Skin of body (tissue), 2 donors: ENCODE results near the gene TRIM44. TPM values are rescaled to one million over a fixed set of nuclear protein-coding genes. Genes with fewer than 3 reads are reported as not detected.
"Not testable (repeated sequence)": the region's sequence is repeated elsewhere in the genome, so short reads cannot be mapped to it uniquely, and the experiment has no call there.

Source experiments
- DNase-seq: peaks from one replicate; lab custom pipeline; 2025; lab: John Stamatoyannopoulos, UW
- total RNA-seq: library from RNA; depleted of rRNA; stranded (reverse); fragments of >200 nt; gene quantifications from one replicate; pipeline ENCODE4 v1.2.3, GENCODE V29; 2014

TRIM44 gene
- total RNA-seq, 1 donor from 2014 or later: 10.7 TPM

DNA sequence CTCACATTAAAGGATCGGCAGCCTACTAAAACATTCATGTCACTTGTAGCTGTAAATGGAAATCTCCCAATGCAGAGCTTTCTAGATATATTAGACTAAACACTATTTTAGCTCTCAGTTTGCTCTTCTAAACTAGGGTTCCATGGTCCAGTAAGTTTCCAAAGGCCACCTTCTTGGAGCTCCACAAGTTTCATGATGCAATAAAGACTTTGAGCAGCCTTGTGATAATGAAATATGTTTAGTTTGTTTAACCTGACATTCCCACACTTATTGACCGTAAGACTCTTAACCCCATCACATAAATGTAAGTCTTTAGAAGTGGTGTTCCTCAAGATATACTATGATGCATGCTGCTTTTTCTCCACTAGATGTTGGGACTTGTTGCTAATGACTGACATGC lies 87.7 kb downstream of the TRIM44 start:
- no peak for DNase-seq

DNA sequence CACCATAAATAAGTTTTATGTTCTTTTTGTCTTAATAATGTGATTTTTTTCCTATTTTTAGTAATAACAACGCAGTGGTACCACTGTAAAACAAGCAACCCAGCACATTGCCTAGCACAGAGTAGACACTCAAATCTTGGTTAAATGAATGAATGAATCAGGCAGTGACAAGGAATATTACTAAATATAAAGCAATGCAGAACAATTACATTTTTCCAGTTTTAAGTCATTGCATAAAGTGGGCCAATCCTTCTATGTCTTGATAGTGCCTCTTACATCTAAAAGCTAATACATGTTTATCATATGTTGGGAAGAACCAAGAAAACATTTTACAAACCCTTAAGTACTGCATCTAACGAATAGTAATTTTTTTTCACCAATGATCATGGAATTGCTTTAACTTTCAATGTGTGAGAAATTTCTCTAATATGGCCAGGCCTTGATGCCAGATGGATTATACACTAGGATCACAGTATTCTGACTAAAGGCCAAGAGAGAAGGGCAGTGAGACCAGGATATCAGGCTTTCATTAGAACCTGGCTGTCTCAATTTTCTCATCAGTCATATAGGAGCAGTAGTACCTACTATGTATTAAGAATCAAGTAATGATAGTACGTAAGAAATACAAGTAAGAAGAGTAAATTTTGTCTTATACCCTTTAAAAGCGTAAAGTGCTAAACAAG lies 88.5 kb downstream of the TRIM44 start:
- no peak for DNase-seq

DNA sequence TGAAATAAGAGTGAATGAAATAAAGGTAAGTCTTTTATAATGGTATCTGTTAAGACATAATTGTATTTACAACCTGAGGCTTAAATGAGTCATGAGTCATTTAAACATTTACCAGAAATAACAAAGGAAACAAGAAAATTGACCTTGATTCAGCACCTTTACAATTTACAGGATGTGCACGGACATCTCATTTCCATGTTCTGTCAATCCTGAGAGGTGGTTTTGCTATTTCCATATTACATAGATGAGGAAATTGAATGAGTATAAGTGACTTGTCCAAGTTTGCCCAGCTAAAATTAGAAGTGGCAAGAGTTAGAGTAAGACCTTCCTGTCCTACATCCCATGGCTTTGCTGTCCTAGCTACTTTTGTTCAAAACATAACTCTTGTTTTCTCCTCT lies 89.1 kb downstream of the TRIM44 start:
- DNase-seq: no peak

DNA sequence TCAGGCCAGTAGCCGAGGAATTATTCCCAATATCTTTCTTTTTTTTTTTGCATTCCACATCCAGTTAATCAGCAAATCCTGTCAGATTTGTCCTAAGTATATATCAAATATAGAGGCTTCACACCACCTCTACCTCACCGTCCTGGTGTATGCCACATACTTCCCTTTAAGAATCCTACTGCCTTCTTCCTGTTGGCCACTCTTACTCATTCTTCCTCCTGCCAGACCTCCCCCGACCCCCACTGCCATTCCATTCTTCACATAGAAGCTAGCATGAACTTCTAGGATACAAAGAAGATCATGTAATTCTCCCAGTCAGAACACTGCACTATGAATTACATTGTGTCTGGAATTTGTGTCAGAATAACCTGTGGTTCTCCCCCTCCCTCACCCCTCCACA lies 89.5 kb downstream of the TRIM44 start:
- DNase-seq: no peak

DNA sequence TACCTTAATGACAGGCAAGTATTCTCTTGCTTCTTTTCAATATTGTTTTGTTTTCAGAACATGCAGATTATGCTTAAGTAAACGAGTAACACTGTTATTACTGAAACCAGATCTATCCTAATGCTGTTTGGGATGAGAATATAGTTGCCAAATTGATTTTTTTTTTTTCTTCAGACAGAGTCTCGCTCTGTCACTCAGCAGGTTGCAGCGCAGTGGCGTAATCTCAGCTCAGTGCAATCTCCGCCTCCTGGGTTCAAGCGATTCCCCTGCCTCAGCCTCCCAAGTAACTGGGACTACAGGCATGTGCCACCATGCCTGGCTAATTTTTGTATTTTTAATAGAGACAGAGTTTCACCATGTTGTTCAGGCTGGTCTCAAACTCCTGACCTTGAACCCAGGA lies 91.0 kb downstream of the TRIM44 start:
- DNase-seq: not testable (repeated sequence)

DNA sequence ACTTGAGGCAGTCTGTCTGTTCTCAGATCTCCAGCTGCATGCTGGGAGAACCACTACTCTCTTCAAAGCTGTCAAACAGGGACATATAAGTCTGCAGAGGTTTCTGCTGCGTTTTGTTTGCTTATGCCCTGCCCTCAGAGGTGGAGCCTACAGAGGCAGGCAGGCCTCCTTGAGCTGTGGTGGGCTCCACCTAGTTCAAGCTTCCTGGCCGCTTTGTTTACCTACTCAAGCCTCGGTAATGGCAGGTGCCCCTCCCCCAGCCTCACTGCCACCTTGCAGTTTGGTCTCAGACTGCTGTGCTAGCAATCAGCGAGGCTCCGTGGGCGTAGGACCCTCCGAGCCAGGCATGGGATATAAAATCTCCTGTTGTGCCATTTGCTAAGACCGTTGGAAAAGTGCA lies 97.4 kb downstream of the TRIM44 start:
- not testable (repeated sequence) for DNase-seq

DNA sequence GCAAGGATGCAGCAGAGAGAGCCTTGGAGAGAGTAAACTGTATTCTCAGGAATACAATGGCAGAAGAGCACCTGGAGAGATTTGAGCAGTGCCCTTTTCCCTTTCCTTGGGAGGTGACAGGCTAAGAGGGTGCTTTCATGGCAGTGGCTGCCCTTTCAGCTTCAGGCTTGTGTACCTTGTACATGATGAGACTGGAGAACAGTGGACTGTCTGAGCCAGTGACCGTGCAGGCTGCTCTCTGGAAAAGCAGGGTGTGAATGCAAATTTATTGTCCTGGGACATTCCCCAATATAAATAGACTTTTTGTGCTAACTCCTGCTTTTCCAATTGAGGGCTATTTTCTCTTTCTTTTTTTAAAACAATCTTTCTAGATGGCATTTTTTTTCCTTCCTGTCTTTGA lies 99.3 kb downstream of the TRIM44 start:
- no peak for DNase-seq

DNA sequence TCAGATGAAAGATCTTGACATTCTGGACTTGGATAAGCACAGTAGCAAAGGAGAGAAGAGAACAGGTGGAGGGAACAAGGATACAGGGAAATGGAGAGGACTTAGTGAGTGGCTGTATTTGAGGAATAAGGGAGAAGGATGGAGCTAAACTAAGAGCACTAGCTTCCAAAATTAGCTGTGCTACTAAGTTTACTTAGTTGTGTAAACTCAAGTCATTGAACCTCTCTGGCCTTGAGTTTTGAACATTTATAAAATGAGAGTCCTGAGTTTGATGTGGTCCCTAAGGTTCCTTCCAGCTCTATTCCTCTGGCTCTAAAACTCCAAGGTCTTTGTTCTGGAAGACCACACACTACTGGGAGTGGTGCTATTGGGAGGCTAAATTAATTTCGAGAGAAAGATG lies 100.7 kb downstream of the TRIM44 start:
- no peak for DNase-seq

DNA sequence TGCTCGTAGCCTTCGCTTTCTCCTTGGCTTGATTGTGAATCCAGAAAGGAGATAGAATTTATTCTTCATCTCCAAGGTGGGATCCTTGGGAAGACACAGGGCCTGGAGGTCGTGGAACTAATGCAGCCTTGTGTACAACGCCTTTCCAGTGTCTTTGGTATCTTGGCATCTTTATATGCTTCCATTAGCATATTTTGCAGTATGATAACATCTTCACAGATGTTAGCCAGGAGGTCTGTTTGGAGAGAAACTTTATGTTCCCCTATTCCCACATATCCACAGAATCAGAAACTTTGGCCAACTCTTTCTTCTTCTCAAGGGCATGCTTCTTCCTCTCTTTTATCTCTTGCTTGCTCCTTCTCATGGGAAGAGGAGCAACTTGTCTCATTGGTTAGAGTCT lies 101.2 kb downstream of the TRIM44 start:
- DNase-seq: no peak

DNA sequence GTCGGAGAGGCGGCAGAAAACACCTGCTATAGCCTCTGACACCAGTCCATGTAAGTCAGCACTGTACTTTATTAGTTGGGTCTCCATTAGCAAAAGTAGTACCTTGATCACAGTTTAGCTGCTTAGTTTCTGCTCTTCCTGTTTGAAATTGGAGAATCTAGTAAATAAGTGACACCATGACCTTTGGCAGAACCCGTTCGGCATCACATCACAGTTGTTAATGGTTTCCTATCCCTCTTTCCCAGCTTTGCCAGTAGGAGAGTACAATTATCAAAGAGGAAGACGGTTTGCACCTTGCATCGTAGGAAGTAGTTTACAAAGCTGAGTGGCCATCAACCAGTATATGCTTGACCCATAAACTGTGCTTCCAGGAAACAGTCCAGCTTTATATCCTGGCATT lies 101.8 kb downstream of the TRIM44 start:
- DNase-seq: no peak

DNA sequence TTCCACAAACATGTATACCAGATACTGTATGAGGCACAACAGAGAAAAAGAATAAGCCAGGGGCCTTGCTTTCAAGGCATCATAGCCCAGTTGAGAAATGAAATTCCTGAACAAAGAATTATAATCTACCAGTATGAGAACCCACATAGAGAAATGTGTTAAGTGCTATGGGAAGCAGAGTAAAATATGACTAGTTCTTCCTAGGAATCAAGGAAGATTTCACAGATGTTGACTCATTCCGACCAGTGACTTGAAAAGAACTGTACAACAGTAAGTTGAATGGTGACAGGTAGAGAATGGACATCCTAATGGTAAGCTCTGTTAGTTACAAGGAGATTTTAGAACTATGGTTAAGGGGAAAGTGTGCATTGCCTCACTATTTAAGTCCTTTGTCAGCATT lies 102.6 kb downstream of the TRIM44 start:
- no peak for DNase-seq

DNA sequence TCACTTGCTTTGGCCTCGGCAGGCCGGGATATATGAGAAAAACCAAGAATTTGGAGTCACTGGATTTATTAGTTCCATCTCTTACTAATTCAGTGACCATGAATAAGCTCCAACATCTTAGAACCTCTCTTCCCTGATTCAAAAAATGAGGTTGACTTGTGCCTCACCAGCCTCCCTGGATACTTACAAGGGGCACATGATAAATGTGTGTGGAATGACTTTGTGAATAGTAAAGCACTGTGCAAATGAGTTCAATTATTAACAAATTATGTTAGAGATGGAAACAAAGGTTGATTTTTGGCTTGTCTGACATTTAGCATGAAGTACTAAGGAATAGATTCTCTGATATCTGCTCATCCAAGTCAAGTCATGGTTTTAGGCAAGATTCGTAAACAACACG lies 104.1 kb downstream of the TRIM44 start:
- no peak for DNase-seq

DNA sequence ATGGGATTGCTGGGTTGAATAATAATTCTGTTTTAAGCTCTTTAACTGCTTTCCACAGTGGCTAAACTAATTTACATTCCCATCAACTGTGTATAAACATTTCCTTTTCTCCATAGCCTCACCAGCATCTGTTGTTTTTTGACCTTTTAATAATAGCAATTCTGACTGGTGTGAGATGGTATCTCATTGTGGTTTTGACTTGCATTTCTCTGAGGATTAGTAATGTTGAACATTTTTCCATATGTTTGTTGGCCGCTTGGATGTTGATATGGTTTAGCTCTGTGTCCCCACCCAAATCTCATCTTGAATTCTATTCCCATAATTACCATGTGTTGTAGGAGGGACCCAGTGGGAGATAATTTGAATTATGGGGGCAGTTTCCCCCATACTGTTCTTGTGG lies 107.8 kb downstream of the TRIM44 start:
- DNase-seq: not testable (repeated sequence)

DNA sequence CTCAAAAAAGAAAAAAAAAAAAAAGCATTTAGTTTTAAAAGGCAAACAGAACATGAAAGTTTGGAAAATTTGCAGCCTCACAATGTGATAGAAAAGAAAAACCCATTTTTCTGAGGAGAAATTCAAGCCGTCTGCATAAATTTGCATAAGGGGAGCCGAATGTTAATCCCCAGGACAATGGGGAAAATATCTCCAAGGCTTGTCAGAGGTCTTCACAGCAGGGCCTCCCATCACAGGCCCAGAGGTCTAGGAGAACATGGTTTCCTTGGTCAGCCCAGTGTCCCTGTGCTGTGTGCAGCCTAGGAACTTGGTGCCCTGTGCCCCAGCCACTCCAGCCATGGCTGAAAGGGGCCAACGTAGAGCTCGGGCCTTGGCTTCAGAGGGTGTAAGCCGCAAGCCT lies 109.1 kb downstream of the TRIM44 start:
- no peak for DNase-seq

DNA sequence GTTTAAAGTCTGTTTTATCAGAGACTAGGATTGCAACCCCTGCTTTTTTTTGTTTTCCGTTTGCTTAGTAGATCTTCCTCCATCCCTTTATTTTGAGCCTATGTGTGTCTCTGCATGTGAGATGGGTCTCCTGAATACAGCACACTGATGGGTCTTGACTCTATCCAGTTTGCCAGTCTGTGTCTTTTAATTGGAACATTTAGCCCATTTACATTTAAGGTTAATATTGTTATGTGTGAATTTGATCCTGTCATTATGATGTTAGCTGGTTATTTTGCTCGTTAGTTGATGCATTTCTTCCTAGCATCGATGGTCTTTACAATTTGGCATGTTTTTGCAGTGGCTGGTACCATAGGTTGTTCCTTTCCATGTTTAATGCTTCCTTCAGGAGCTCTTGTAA lies 114.7 kb downstream of the TRIM44 start:
- DNase-seq: not testable (repeated sequence)

DNA sequence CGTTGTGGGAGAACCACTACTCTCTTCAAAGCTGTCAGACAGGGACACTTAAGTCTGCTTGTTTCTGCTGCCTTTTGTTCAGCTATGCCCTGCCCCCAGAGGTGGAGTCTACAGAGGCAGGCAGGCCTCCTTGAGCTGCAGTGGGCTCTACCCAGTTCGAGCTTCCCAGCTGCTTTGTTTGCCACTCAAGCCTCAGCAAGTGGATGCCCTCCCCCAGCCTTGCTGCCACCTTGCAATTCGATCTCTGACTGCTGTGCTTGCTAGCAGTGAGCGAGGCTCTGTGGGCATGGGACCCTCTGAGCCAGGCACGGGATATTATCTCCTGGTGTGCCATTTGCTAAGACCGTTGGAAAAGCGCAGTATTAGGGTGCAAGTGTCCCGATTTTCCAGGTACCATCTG lies 116.4 kb downstream of the TRIM44 start:
- not testable (repeated sequence) for DNase-seq

DNA sequence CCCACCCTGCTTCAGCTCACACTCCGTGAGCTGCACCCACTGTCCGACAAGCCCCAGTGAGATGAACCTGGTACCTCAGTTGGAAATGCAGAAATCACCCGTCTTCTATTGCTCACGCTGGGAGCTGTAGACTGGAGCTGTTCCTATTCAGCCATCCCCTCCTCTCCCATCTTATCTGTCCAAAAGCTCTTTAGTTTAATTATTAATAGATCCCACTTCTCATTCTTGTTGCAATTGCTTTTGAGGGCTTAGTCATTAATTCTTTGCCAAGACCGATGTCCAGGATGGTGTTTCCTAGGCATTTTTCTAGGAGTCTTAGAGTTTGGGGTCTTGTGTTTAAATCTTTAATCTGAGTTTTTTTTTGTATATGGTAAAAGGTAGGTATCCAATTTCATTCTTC lies 116.8 kb downstream of the TRIM44 start:
- no peak for DNase-seq

DNA sequence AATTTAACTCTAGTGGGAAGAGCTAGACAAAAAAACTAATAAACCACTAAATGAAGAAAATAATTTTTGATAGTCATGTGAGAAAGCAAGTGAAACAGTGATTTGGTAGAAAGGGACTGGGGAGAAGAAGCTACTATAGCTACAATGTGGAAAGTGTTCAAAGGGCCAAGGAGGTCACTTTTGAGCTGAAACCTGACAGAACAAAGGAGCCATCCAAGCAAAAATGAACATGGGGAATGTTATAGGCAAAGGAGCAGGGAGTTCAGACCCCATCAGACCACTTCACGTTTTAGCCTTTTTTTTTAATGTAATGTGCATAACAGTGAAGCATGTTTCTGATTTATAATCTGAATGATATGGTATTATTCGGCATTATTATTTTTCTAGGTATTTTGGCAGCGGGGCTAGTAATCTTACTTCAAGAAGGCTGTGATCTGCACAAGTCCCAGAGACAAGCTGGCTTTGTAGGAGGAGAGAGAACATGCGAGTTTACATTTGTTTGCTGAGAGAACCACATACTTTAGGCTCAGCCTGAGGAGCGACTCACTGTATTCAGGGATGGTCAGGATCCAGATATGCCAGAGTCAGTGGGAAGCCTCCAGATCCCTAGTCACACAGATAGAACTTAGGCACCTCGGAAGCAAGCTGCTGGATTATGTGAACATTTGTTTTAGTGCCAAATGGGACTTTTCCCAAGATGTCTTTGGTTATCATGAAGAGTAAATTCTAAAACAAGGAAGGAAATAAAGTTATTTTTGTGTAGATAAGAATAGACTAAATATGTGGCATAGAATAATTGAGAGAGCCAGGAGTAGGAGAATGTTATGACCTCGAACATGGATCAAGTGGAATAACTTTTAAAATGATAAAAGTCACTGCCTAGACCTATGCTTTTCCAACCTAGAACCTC lies 118.6 kb downstream of the TRIM44 start:
- DNase-seq: no peak

DNA sequence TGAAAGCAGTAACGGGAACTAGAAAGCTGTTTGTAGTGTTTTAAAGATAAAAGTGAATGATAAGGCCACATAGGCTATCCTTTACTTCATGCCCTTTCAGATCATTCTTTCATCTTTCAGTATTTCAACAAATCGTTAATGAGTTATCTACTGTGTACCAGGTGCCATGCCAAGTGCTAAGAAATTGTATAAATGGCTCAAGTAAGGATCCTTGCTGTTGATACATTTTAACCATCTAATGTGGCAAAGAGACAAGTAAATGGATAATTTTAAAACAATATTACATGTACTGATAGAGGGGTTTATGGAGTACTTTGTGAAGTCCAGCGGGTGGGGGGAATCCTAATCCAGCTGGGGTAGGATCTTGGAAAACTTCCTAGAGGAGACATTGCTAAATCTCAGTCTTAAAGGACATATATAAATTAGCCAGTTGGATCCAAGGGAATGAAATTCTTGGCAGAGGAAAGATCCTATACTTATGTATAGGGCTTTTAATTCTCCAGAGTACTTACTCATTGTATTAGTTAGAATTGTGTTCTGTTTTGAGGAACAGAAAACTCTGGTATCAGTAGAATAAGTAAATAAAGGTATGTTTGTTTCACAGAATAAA lies 119.4 kb downstream of the TRIM44 start:
- DNase-seq: no peak

DNA sequence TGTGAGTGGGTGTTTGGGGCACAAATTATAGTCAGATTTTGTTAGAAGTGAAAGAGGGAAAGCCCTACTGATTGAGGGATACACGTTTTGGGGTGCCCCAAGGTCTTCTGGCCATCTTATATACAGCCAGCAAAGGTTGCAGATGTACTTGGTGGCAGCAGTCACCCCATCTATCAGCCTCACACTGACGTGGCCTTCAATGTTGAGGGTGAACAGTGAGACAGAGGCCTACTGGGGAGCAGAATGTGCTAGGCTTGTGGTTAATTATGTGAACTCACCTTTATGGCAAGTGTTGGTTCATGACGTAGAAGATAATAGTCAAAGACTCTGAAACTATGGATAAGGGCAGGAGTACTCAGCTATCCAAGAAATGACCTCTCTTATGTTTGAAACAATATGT lies 121.2 kb downstream of the TRIM44 start:
- no peak for DNase-seq

DNA sequence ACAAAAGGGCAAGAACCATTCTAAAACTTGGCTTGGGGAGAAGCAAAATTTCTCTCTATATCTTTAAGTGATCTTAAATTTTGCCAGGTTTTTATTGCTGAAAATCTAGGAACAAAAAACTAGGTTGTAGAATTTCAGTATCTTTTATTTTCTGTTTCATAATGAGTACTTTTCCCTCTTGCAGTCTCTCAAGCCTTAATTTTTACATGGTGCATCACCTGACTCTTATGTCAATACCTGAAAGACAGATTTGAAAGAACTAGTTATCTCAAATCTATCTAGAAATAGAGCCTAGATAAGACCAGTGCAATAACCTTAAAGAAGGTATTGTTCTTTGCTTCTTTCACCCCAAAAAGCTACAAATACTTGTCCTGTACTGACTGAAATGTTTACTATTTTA lies 122.1 kb downstream of the TRIM44 start:
- no peak for DNase-seq
